Measurements from ENCODE around the gene AKR1C3.
"Not testable (repeated sequence)": the region's sequence is repeated elsewhere in the genome, so short reads cannot be mapped to it uniquely, and the experiment has no call there.

AKR1C3 gene

GRCh38 chr10:5094265-5095205, at the start of gene AKR1C3:
Gene AKR1C3, plus strand, starts transcription at chr10:5094414. Its CDS starts 31 bp downstream, at chr10:5094445.
- no peak for DNase-seq

GRCh38 chr10:5045095-5045494, 49.1 kb upstream of the AKR1C3 start:
- DNase-seq: no peak

GRCh38 chr10:5046410-5046809, 47.8 kb upstream of the AKR1C3 start:
- DNase-seq: no peak

GRCh38 chr10:5047055-5047454, 47.2 kb upstream of the AKR1C3 start:
- not testable (repeated sequence) for DNase-seq

GRCh38 chr10:5047912-5048628, 46.1 kb upstream of the AKR1C3 start:
- no peak for DNase-seq

GRCh38 chr10:5052951-5053500, 41.2 kb upstream of the AKR1C3 start:
- DNase-seq: not testable (repeated sequence)

- not testable (repeated sequence) for DNase-seq
These were observed 39.4 kb upstream of the AKR1C3 start for GRCh38 chr10:5054831-5055230.

- DNase-seq: not testable (repeated sequence)
These were observed 34.9 kb upstream of the AKR1C3 start for GRCh38 chr10:5059267-5059666.

- DNase-seq: not testable (repeated sequence)
These were observed 33.4 kb upstream of the AKR1C3 start for GRCh38 chr10:5060791-5061190.

- DNase-seq: no peak
These were observed 29.6 kb upstream of the AKR1C3 start for GRCh38 chr10:5064656-5065055.

GRCh38 chr10:5068274-5068984, 25.8 kb upstream of the AKR1C3 start:
- DNase-seq: no peak

- DNase-seq: no peak
These were observed 23.4 kb upstream of the AKR1C3 start for GRCh38 chr10:5070648-5071410.

- DNase-seq: no peak
These were observed 22.6 kb upstream of the AKR1C3 start for GRCh38 chr10:5071411-5072198.

- DNase-seq: no peak
These were observed 20.6 kb upstream of the AKR1C3 start for GRCh38 chr10:5073659-5074058.

- DNase-seq: no peak
These were observed 17.6 kb upstream of the AKR1C3 start for GRCh38 chr10:5076615-5077014.

GRCh38 chr10:5078547-5079180, 15.6 kb upstream of the AKR1C3 start:
- DNase-seq: no peak

- DNase-seq: no peak
These were observed 14.8 kb upstream of the AKR1C3 start for GRCh38 chr10:5079306-5079830.

GRCh38 chr10:5079836-5080235, 14.4 kb upstream of the AKR1C3 start:
- DNase-seq: no peak

- no peak for DNase-seq
These were observed 13.1 kb upstream of the AKR1C3 start for GRCh38 chr10:5081091-5081490.

GRCh38 chr10:5088703-5089261, 5.4 kb upstream of the AKR1C3 start:
- DNase-seq: no peak
